Lung (tissue), 12 donors: ENCODE data around the gene SBF2. TPM values are rescaled to one million over a fixed set of nuclear protein-coding genes. Genes with fewer than 3 reads are reported as not detected.

Experiments
- ATAC-seq: fragments of 200-7000 bp; cut with Tn5 transposase; one replicate; pipeline ENCODE4 v1.9.1; 2020; ENCODE audit warnings: moderate number of reproducible peaks; ENCODE audit not compliant: insufficient read depth, low FRiP score
- DNase-seq, 3 donors: peaks; one replicate each; pipeline ENCODE4 v3.0.0-alpha.2; 2013 to 2017
- H3K27ac ChIP-seq, 2 donors: one replicate each; pipeline ENCODE4 v1.5.1; 2013; ENCODE audit warnings: mild to moderate bottlenecking in 2 of 2, moderate library complexity in 2 of 2, control low read depth in 1 of 2, inconsistent platforms in 1 of 2, low read depth in 1 of 2, low read length in 1 of 2
- H3K27me3 ChIP-seq, 3 donors: one replicate each; pipeline ENCODE4 v1.5.1; 2013; ENCODE audit warnings: low read length in 2 of 3; ENCODE audit not compliant: control insufficient read depth in 3 of 3, insufficient read depth in 3 of 3
- H3K36me3 ChIP-seq, 4 donors: one replicate each; pipeline ENCODE4 v1.5.1; 2013; ENCODE audit warnings: low read length in 4 of 4, mild to moderate bottlenecking in 1 of 4, moderate library complexity in 1 of 4; ENCODE audit not compliant: control insufficient read depth in 4 of 4, insufficient read depth in 4 of 4
- H3K4me1 ChIP-seq, 5 donors: one replicate each; pipeline ENCODE4 v1.5.1; 2013; ENCODE audit warnings: low read length in 5 of 5, mild to moderate bottlenecking in 2 of 5, moderate library complexity in 1 of 5; ENCODE audit not compliant: control insufficient read depth in 5 of 5, insufficient read depth in 5 of 5
- H3K4me3 ChIP-seq: one replicate; pipeline ENCODE4 v1.5.1; 2013; ENCODE audit warnings: mild to moderate bottlenecking, control low read depth, moderate library complexity
- H3K9ac ChIP-seq, 2 donors: one replicate each; pipeline ENCODE4 v1.5.1; 2013; ENCODE audit warnings: low read length in 2 of 2, control low read depth in 1 of 2; ENCODE audit not compliant: insufficient read depth in 1 of 2
- H3K9me3 ChIP-seq, 4 donors: one replicate each; pipeline ENCODE4 v1.5.1; 2013; ENCODE audit warnings: low read length in 3 of 4, mild to moderate bottlenecking in 1 of 4, moderate library complexity in 1 of 4; ENCODE audit not compliant: control insufficient read depth in 4 of 4, insufficient read depth in 3 of 4
- CTCF ChIP-seq: IDR thresholded peaks from 2 replicates; pipeline ENCODE4 v1.5.1; 2012; ENCODE audit warnings: mild to moderate bottlenecking; ENCODE audit errors: control extremely low read depth, extremely low read depth
- WGBS, 2 donors: extraction: QIAGEN DNeasy Blood & Tissue Kit; methylation state at CpG; one replicate each; pipeline ENCODE4 v1.1.7; 2013; 5-methylcytosine and 5-hydroxymethylcytosine counted together
- polyA plus RNA-seq, 2 donors: library from polyadenylated mRNA; stranded (reverse); fragments of 200-250 nt; gene quantifications; one replicate each; pipeline ENCODE4 v1.2.1, GENCODE V29; 2013
- total RNA-seq, 2 donors: library from RNA; depleted of rRNA in 1 of 2; stranded (reverse); fragments of >200 nt in 1 of 2; gene quantifications; one replicate each; pipeline ENCODE4 v1.2.1, GENCODE V29; 2014 to 2021
- donor health status: control.
- donor health status: control.
- donor health status: Bipolar disorder and iron deficiency.
- donor health status: healthy.
- donor health status: DM: yes; HTN: yes; CAD: no.

The SBF2 gene
- total and polyA plus RNA-seq, 4 donors: 4.4 to 104 (median 24.9) TPM

- ATAC-seq (peak; percentile 31), DNase-seq (peak; percentile 75 to 92 (median 92))
- Histone ChIP-seq H3K9me3 (no peaks in the 10 kb centered on the region), H3K27ac (peak overlapping the region; percentile 30 to 59), H3K4me3 (no peak overlapping the region), H3K4me1 (peaks cover 5 to 45% (median 10%) of the 10 kb centered on the region in 5 donors), H3K27me3 (no peaks in the 10 kb centered on the region), H3K36me3 (no peaks in the 10 kb centered on the region), H3K9ac (no peak overlapping the region)
- 32 to 33% methylated on average over 8 of the region's 8 CpGs for WGBS, 2 donors
- peak; percentile 33 for TF ChIP-seq CTCF
Observed at GRCh38 chr11:10322830-10323792, 29.1 kb upstream of the SBF2 start.

- H3K4me3 ChIP-seq: no peak overlapping the region
- no peak for ATAC-seq
- H3K4me1 ChIP-seq: peaks cover 5 to 45% (median 9%) of the 10 kb centered on the region in 5 donors
- 60 to 94% methylated on average over 2 of the region's 2 CpGs for WGBS, 2 donors
- H3K36me3 ChIP-seq: no peaks in the 10 kb centered on the region
- H3K9me3 ChIP-seq: no peaks in the 10 kb centered on the region
- no peaks in the 10 kb centered on the region for H3K27me3 ChIP-seq
- DNase-seq: peak in 2 of 3 donors; percentile 37 to 53
- no peak overlapping the region for H3K27ac ChIP-seq
- TF ChIP-seq CTCF: no peak
- no peak overlapping the region for H3K9ac ChIP-seq
Observed at GRCh38 chr11:10322401-10322800, 28.4 kb upstream of the SBF2 start.

GRCh38 chr11:10320736-10321465 is 26.9 kb upstream of the SBF2 start:
- H3K27ac ChIP-seq: no peak overlapping the region
- ATAC-seq (no peak), DNase-seq (no peak)
- no peaks in the 10 kb centered on the region for H3K27me3 ChIP-seq
- no peak overlapping the region for H3K4me3 ChIP-seq
- TF ChIP-seq CTCF: no peak
- WGBS, 2 donors: 93 to 96% methylated on average over 4 of the region's 4 CpGs
- H3K4me1 ChIP-seq: peaks cover 1 to 43% (median 4%) of the 10 kb centered on the region in 5 donors
- no peak overlapping the region for H3K9ac ChIP-seq
- no peaks in the 10 kb centered on the region for H3K9me3 ChIP-seq
- H3K36me3 ChIP-seq: no peaks in the 10 kb centered on the region
